Mesodermal cell (in vitro differentiated cells): ENCODE data around the gene NKAIN4.

ENCODE experiments used
- H3K27ac ChIP-seq: 2 replicates; pipeline ENCODE4 v1.7.0; 2013; ENCODE audit warnings: mild to moderate bottlenecking, low read depth, low read length, moderate library complexity; ENCODE audit not compliant: severe bottlenecking
- H3K36me3 ChIP-seq: 2 replicates; pipeline ENCODE4 v1.7.1; 2013; ENCODE audit warnings: mild to moderate bottlenecking, low read length, moderate library complexity; ENCODE audit not compliant: control insufficient read depth, insufficient read depth
- H3K4me1 ChIP-seq: one replicate; pipeline ENCODE4 v1.7.1; 2013; ENCODE audit warnings: mild to moderate bottlenecking, low read length; ENCODE audit not compliant: insufficient read depth, control insufficient read depth, poor library complexity, severe bottlenecking
- H3K4me3 ChIP-seq: 2 replicates; pipeline ENCODE4 v1.7.0; 2013; ENCODE audit warnings: low read length, control low read depth, mild to moderate bottlenecking; ENCODE audit not compliant: insufficient read depth, poor library complexity, severe bottlenecking; ENCODE audit errors: extremely low read depth
- H3K9me3 ChIP-seq: 2 replicates; pipeline ENCODE4 v1.7.1; 2013; ENCODE audit warnings: mild to moderate bottlenecking, low read length, moderate library complexity; ENCODE audit not compliant: control insufficient read depth
- WGBS, 2 experiments: methylation state at CpG; one replicate each; pipeline ENCODE4 v1.1.5; 2013; ENCODE audit warnings: missing lambda C conversion rate in 2 of 2; ENCODE audit not compliant: insufficient coverage in 2 of 2; 5-methylcytosine and 5-hydroxymethylcytosine counted together

The NKAIN4 gene

GRCh38 chr20:63215101-63216040, 38.9 kb downstream of the NKAIN4 start:
- Histone ChIP-seq H3K4me1 (peaks cover 16% of the 10 kb centered on the region), H3K4me3 (peak overlapping the region; percentile 96), H3K36me3 (peaks cover 46% of the 10 kb centered on the region), H3K9me3 (no peaks in the 10 kb centered on the region), H3K27ac (peak overlapping the region; percentile 78)
- 2 to 3% methylated on average over 52 to 76 of the region's 81 CpGs for WGBS, 2 experiments

GRCh38 chr20:63214514-63214913, 39.7 kb downstream of the NKAIN4 start:
- no peaks in the 10 kb centered on the region for H3K9me3 ChIP-seq
- WGBS, 2 experiments, result 87 to 92% methylated on average over 3 to 6 of the region's 6 CpGs
- H3K27ac ChIP-seq, result peak overlapping the region; percentile 6
- peak overlapping the region; percentile 96 for H3K4me3 ChIP-seq
- H3K36me3 ChIP-seq, result peaks cover 55% of the 10 kb centered on the region
- peaks cover 16% of the 10 kb centered on the region for H3K4me1 ChIP-seq

- Histone ChIP-seq H3K27ac (no peak overlapping the region), H3K4me3 (no peak overlapping the region), H3K4me1 (peaks cover 16% of the 10 kb centered on the region), H3K36me3 (peaks cover 72% of the 10 kb centered on the region), H3K9me3 (no peaks in the 10 kb centered on the region)
- 94% methylated on average over 2 to 4 of the region's 5 CpGs for WGBS, 2 experiments
Measured at GRCh38 chr20:63212792-63213191, 41.5 kb downstream of the NKAIN4 start.

DNA sequence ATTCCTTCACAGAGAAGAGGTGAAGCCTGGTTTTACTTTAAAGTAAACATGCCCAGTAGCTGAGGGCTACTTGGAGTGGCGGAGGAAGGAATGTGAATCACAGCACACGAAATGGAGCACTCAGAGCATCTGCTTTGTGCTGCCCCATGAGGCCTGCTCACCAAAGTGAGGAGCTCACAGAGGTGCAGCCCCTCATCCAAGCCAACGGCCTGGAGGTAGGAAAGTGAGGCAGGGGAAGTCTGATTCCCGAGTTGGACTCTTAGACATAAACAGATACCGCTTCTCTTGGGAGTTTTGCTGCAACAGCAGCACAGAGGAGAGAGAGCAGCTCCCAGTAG, 41.9 kb downstream of the NKAIN4 start:
- 93 to 96% methylated on average over 5 of the region's 5 CpGs for WGBS, 2 experiments
- Histone ChIP-seq H3K36me3 (peaks cover 76% of the 10 kb centered on the region), H3K27ac (no peak overlapping the region), H3K4me1 (peaks cover 16% of the 10 kb centered on the region), H3K4me3 (no peak overlapping the region), H3K9me3 (no peaks in the 10 kb centered on the region)

GRCh38 chr20:63210011-63210605, 44.2 kb downstream of the NKAIN4 start:
- no peak overlapping the region for H3K27ac ChIP-seq
- no peak overlapping the region for H3K4me3 ChIP-seq
- peaks cover 98% of the 10 kb centered on the region for H3K36me3 ChIP-seq
- 90 to 98% methylated on average over 8 of the region's 11 CpGs for WGBS, 2 experiments
- H3K4me1 ChIP-seq, result peaks cover 16% of the 10 kb centered on the region
- H3K9me3 ChIP-seq, result no peaks in the 10 kb centered on the region

DNA sequence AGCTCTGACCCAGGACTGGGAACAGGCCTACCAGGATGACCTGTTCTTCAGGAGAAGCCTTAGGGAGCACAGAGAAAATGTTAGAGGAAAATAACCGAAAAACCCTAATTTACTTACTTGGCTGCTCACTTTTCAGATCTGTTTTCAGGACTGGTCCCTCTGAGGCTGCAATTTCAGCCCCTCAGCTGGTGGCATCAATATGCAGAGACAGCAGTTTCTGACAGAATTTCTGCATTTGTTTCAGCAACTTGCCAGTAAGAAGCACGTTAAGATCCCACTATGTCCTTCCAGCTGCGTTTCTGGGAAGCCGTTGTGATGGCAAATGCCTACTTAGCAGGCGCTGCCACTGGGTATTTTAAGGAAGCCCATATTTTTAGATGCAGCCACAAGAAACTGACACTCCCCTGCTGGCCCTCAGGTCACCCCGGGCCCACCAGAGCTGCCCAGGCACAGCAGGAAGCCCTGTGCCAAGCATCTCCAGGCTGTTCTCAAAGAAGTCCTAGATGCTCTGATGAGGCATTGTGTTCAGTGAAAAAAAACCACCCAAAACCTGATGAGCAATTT, 45.8 kb downstream of the NKAIN4 start:
- WGBS, 2 experiments, result 95 to 98% methylated on average over 6 of the region's 6 CpGs
- Histone ChIP-seq H3K4me3 (no peak overlapping the region), H3K27ac (no peak overlapping the region), H3K4me1 (peaks cover 8% of the 10 kb centered on the region), H3K36me3 (peaks cover 99% of the 10 kb centered on the region), H3K9me3 (no peaks in the 10 kb centered on the region)

DNA sequence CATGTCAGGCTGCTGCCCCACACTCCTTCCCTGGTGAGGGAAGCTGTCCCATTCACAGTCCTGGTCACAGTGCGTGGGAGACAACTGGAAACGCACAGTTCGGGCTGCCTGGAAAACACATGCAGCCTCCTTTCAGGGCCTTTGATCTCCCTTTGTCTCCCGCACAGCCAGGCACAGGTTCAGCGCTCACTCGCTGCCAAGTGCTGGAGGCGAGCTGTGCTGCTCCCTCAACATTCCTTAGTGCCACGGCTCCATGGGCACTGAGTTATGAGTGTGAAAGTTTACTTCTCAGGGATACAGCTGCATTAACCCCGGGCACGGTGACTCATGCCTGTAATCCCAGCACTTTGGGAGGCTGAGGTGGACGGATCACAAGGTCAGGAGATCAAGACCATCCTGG, 47.4 kb downstream of the NKAIN4 start:
- Histone ChIP-seq H3K9me3 (no peaks in the 10 kb centered on the region), H3K4me3 (no peak overlapping the region), H3K4me1 (no peaks in the 10 kb centered on the region), H3K27ac (no peak overlapping the region), H3K36me3 (peaks cover 99% of the 10 kb centered on the region)
- WGBS, 2 experiments, result 94 to 95% methylated on average over 10 to 11 of the region's 11 CpGs

DNA sequence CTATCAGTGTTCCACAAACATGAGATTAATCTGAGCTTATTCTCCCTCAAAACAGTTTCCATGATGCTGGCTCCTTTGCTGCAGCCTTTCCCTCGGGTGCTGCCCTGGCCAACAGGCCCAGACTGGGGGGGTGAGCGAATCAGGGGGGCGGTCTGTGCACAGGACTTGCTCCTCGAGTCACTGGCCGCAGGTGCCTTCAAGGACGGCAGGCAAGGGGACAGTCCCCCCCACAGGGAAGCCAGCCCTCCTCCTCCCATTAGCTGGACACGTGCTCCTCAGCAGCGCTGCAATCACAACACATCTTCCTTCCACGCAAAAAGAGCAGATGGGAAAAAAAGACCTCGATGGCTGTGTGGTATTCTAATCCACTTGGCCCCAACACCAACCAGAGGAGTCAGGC, 48.4 kb downstream of the NKAIN4 start:
- H3K4me1 ChIP-seq, result no peaks in the 10 kb centered on the region
- H3K36me3 ChIP-seq, result peaks cover 99% of the 10 kb centered on the region
- H3K27ac ChIP-seq, result no peak overlapping the region
- H3K9me3 ChIP-seq, result no peaks in the 10 kb centered on the region
- WGBS, 2 experiments, result 93% methylated on average over 6 to 8 of the region's 10 CpGs
- H3K4me3 ChIP-seq, result no peak overlapping the region

GRCh38 chr20:63204362-63204761, 49.9 kb downstream of the NKAIN4 start:
- H3K9me3 ChIP-seq, result no peaks in the 10 kb centered on the region
- H3K4me3 ChIP-seq, result no peak overlapping the region
- H3K27ac ChIP-seq, result no peak overlapping the region
- no peaks in the 10 kb centered on the region for H3K4me1 ChIP-seq
- peaks cover 99% of the 10 kb centered on the region for H3K36me3 ChIP-seq
- WGBS, 2 experiments, result 96 to 100% methylated on average over 5 of the region's 5 CpGs

- H3K9me3 ChIP-seq, result no peaks in the 10 kb centered on the region
- no peaks in the 10 kb centered on the region for H3K4me1 ChIP-seq
- H3K27ac ChIP-seq, result no peak overlapping the region
- H3K4me3 ChIP-seq, result no peak overlapping the region
- 97 to 98% methylated on average over 26 to 29 of the region's 29 CpGs for WGBS, 2 experiments
- H3K36me3 ChIP-seq, result peaks cover 99% of the 10 kb centered on the region
Measured at GRCh38 chr20:63202811-63203526, 51.3 kb downstream of the NKAIN4 start.
